Measurements from ENCODE around the gene SCAP.

DNA sequence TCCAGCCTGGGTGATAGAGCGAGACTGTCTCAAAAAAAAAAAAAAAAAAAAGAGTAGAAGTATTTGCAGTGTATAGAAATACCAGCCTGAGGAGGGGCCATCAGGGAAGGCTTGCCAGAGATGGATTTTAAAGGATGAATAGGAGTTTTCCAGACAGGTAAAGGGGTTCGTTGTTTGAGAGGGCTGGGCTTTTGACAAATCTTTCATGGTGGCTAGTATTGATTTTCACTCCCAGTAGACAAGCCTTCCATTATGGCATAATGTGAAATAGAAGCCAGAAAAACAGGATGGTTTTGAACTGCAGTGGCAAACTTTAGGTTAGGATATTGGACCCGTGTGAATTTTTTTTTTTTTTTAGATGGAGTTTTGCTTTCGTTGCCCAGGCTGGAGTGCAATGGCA lies 91.3 kb downstream of the SCAP start:
- no peak for TF ChIP-seq EZH2 (IDR thresholded peaks at IDR 0.05)
- TF ChIP-seq POLR2AphosphoS5 (IDR thresholded peaks at IDR 0.05; ENCODE audit: borderline replicate concordance, low read depth, low read length) = no peak
- no peak for TF ChIP-seq FOXP2 (optimal IDR thresholded peaks at IDR 0.05; ENCODE audit: control extremely low read depth, extremely low read length, insufficient read depth)

All from SK-N-MC (cell line).